ENCODE measurements around the gene ONECUT1. TPM values are rescaled to one million over a fixed set of nuclear protein-coding genes. Genes with fewer than 3 reads are reported as not detected.
A peak's percentile ranks its signal among the peaks of the same experiment; 100 is the strongest.

The ONECUT1 gene
- total RNA-seq, 4 donors from 2014 or later: 0.29 TPM; not detected in 3

GRCh38 chr15:52800828-52801747 lies 11.0 kb upstream of the ONECUT1 start:
- 22% methylated on average over 40 of the region's 44 CpGs for WGBS
- Histone ChIP-seq H3K27ac (no peak overlapping the region), H3K4me3 (no peak overlapping the region), H3K9me3 (no peaks in the 10 kb centered on the region), H3K4me1 (peaks cover 43% of the 10 kb centered on the region), H3K27me3 (peaks cover 100% of the 10 kb centered on the region), H3K36me3 (no peaks in the 10 kb centered on the region)
- TF ChIP-seq, protein P1, sequence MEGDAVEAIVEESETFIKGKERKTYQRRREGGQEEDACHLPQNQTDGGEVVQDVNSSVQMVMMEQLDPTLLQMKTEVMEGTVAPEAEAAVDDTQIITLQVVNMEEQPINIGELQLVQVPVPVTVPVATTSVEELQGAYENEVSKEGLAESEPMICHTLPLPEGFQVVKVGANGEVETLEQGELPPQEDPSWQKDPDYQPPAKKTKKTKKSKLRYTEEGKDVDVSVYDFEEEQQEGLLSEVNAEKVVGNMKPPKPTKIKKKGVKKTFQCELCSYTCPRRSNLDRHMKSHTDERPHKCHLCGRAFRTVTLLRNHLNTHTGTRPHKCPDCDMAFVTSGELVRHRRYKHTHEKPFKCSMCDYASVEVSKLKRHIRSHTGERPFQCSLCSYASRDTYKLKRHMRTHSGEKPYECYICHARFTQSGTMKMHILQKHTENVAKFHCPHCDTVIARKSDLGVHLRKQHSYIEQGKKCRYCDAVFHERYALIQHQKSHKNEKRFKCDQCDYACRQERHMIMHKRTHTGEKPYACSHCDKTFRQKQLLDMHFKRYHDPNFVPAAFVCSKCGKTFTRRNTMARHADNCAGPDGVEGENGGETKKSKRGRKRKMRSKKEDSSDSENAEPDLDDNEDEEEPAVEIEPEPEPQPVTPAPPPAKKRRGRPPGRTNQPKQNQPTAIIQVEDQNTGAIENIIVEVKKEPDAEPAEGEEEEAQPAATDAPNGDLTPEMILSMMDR (IDR thresholded peaks at IDR 0.05): no peak
- no peak for TF ChIP-seq POLR2A (IDR thresholded peaks at IDR 0.05)
- TF ChIP-seq POLR2AphosphoS5 (IDR thresholded peaks at IDR 0.05): no peak
- TF ChIP-seq EP300 (IDR thresholded peaks at IDR 0.05): no peak
- no peak for DNase-seq (ENCODE audit: low spot score in 2 of 2)

DNA sequence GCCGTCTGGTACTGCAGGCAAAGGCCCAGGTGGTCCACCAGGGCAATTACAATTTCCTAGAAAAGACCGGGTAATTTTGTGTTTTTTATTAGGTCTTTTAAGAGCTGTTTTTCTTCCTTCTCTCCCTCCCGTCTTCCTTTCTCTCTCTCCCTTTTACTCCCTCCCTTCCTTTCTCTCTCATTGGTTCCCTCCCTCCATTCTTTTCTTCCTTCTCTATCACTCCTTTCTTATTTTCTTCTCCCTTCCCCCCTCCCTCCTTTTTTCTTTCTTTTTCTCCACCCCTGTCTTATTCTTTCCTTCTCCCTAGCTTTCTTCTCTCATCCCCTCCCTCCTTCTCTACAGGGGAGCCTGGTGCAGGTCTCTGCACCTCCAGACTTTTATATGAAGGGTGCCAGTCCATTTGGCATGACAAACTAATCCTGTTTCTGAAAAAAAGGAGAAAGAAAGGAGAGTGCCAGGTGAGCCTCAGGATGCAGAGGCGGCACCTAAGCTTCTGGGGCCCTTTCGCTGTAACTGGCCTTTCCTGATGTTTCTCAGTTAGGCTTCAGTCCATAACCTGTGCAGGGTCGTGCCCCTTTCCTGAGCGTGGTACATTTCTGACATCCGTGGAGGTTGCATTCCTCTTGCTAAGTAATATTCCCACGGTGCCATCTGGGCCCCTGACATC lies 9.1 kb upstream of the ONECUT1 start:
- Histone ChIP-seq H3K36me3 (no peaks in the 10 kb centered on the region), H3K9me3 (no peaks in the 10 kb centered on the region), H3K27ac (no peak overlapping the region), H3K4me1 (peaks cover 31% of the 10 kb centered on the region), H3K27me3 (peaks cover 100% of the 10 kb centered on the region), H3K4me3 (no peak overlapping the region)
- DNase-seq (ENCODE audit: low spot score in 2 of 2): no peak
- 28% methylated on average over 9 of the region's 9 CpGs for WGBS
- TF ChIP-seq EP300 (IDR thresholded peaks at IDR 0.05): no peak
- no peak for TF ChIP-seq POLR2A (IDR thresholded peaks at IDR 0.05)
- no peak for TF ChIP-seq POLR2AphosphoS5 (IDR thresholded peaks at IDR 0.05)
- TF ChIP-seq, protein P1 (IDR thresholded peaks at IDR 0.05): no peak

- TF ChIP-seq, protein P1 (IDR thresholded peaks at IDR 0.05): no peak
- TF ChIP-seq POLR2A (IDR thresholded peaks at IDR 0.05) (no peak), POLR2AphosphoS5 (IDR thresholded peaks at IDR 0.05) (no peak), EP300 (IDR thresholded peaks at IDR 0.05) (no peak)
- 6% methylated on average over 16 of the region's 28 CpGs for WGBS
- Histone ChIP-seq H3K27me3 (peaks cover 100% of the 10 kb centered on the region), H3K36me3 (no peaks in the 10 kb centered on the region), H3K4me1 (peaks cover 25% of the 10 kb centered on the region), H3K27ac (no peak overlapping the region), H3K9me3 (no peaks in the 10 kb centered on the region), H3K4me3 (peak overlapping the region; percentile 16)
- peak in 1 of 2 donors; percentile 54 for DNase-seq (ENCODE audit: low spot score in 2 of 2)
Observed at GRCh38 chr15:52798529-52799101, 8.5 kb upstream of the ONECUT1 start.

DNA sequence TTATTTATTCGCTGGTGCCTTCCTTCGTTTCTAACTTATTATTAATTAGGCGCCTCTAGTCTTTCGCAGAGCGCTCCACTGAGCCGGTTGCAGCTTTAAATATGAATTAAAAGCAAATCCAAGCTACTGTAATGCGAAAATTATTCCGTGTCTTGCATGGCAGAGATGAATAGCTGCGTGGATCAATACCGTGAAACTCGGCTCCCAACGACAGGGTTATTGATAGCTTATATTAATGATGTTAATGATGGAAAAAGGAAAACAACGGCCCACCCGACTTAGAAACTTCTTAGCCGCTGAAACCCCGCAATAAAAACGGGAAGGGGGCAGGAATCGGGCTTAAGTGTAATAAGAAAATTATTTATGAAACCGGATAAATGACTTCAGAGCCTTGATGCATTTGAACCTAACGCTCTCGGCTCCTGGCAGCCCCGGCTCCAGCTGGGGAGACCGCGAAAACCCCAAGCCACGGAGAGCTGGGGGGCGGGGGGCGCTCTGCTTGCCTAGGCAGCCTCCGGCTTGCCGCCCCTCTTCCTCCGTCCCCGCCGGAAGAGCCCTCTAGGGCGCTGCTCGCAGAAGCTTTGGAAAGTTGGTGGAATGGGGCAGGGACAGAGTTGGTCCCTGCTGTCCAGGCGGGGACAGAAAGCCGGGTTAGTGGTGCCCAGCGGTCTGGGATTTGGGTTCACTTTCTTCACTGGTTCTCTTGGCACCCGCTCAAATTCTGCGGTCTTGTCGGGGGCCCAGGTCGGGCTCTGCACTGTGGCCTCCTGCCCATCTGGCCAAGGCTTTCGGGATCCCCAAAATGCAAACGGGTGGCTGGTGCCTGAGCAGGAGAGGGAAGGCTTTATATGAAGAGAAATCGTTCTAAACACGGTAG lies 7.7 kb upstream of the ONECUT1 start:
- peak overlapping the region; percentile 16 for H3K4me3 ChIP-seq
- peaks cover 100% of the 10 kb centered on the region for H3K27me3 ChIP-seq
- H3K27ac ChIP-seq: no peak overlapping the region
- DNase-seq (ENCODE audit: low spot score in 2 of 2): peak in 1 of 2 donors; percentile 54
- no peaks in the 10 kb centered on the region for H3K36me3 ChIP-seq
- 7% methylated on average over 45 of the region's 45 CpGs for whole genome bisulfite sequencing
- peaks cover 21% of the 10 kb centered on the region for H3K4me1 ChIP-seq
- no peaks in the 10 kb centered on the region for H3K9me3 ChIP-seq
- TF ChIP-seq EP300 (IDR thresholded peaks at IDR 0.05): no peak
- no peak for TF ChIP-seq POLR2A (IDR thresholded peaks at IDR 0.05)
- TF ChIP-seq, protein P1 (IDR thresholded peaks at IDR 0.05): no peak
- TF ChIP-seq POLR2AphosphoS5 (IDR thresholded peaks at IDR 0.05): no peak

Measured in suprapubic skin (tissue), 4 donors.